Measurements from ENCODE around the gene DCLK1.

GRCh38 chr13:36154567-36155291, 23.5 kb upstream of the DCLK1 start:
- TF ChIP-seq, protein P1, sequence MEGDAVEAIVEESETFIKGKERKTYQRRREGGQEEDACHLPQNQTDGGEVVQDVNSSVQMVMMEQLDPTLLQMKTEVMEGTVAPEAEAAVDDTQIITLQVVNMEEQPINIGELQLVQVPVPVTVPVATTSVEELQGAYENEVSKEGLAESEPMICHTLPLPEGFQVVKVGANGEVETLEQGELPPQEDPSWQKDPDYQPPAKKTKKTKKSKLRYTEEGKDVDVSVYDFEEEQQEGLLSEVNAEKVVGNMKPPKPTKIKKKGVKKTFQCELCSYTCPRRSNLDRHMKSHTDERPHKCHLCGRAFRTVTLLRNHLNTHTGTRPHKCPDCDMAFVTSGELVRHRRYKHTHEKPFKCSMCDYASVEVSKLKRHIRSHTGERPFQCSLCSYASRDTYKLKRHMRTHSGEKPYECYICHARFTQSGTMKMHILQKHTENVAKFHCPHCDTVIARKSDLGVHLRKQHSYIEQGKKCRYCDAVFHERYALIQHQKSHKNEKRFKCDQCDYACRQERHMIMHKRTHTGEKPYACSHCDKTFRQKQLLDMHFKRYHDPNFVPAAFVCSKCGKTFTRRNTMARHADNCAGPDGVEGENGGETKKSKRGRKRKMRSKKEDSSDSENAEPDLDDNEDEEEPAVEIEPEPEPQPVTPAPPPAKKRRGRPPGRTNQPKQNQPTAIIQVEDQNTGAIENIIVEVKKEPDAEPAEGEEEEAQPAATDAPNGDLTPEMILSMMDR (IDR thresholded peaks at IDR 0.05) = peak; percentile 5
- no peak for TF ChIP-seq EZH2phosphoT487 (IDR thresholded peaks at IDR 0.05)
- no peak for TF ChIP-seq EZH2 (IDR thresholded peaks at IDR 0.05)
